Thyroid gland (tissue), 4 donors: ENCODE data around the gene RPL32.

Experiments used
- CTCF ChIP-seq, 6 experiments: fragments of 200-600 bp in 3 of 6; fragments of 450-650 bp in 3 of 6; sonication (generic) in 3 of 6; IDR thresholded peaks; one replicate each; pipeline ENCODE4 v1.5.1; 2016 to 2019; ENCODE audit warnings: antibody characterized with exemption in 6 of 6, mild to moderate bottlenecking in 2 of 6, inconsistent platforms in 1 of 6, moderate library complexity in 1 of 6
- POLR2A ChIP-seq, 2 donors: fragments of 450-650 bp; IDR thresholded peaks; one replicate each; pipeline ENCODE4 v1.6.1; 2017; ENCODE audit warnings: antibody characterized with exemption in 2 of 2, mild to moderate bottlenecking in 2 of 2, moderate library complexity in 1 of 2

- TF ChIP-seq CTCF (IDR thresholded peaks at IDR 0.05) (no peak), POLR2A (IDR thresholded peaks at IDR 0.05) (no peak)
Measured at GRCh38 chr3:12885583-12885930, 44.2 kb upstream of the RPL32 start.
